MM.1S (cell line): ENCODE measurements around the gene LARGE1.

Experiments used
- EZH2 ChIP-seq: fragments of 300-600 bp; sonication (generic); optimal IDR thresholded peaks from 2 replicates; pipeline ENCODE3; 2017; ENCODE audit warnings: low read depth, mild to moderate bottlenecking, antibody characterized with exemption, low read length, mixed read lengths
- EZH2phosphoT487 ChIP-seq: fragments of 300-600 bp; sonication (generic); IDR thresholded peaks from 2 replicates; pipeline ENCODE4 v1.6.1; 2018; ENCODE audit warnings: antibody characterized with exemption, low read length
- TF ChIP-seq, protein P1 (sequence below): fragments of 300-600 bp; sonication (generic); IDR thresholded peaks from 2 replicates; pipeline ENCODE4 v1.5.1; 2016; ENCODE audit warnings: antibody characterized with exemption, low read length, mixed read lengths

- TF ChIP-seq EZH2 (no peak), EZH2phosphoT487 (no peak)
- TF ChIP-seq, protein P1, sequence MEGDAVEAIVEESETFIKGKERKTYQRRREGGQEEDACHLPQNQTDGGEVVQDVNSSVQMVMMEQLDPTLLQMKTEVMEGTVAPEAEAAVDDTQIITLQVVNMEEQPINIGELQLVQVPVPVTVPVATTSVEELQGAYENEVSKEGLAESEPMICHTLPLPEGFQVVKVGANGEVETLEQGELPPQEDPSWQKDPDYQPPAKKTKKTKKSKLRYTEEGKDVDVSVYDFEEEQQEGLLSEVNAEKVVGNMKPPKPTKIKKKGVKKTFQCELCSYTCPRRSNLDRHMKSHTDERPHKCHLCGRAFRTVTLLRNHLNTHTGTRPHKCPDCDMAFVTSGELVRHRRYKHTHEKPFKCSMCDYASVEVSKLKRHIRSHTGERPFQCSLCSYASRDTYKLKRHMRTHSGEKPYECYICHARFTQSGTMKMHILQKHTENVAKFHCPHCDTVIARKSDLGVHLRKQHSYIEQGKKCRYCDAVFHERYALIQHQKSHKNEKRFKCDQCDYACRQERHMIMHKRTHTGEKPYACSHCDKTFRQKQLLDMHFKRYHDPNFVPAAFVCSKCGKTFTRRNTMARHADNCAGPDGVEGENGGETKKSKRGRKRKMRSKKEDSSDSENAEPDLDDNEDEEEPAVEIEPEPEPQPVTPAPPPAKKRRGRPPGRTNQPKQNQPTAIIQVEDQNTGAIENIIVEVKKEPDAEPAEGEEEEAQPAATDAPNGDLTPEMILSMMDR, result no peak
Measured at GRCh38 chr22:33565580-33565995, 354.7 kb downstream of the LARGE1 start.
